Endothelial cell of umbilical vein (primary cell): ENCODE measurements around the gene KCNMA1. TPM values are rescaled to one million over a fixed set of nuclear protein-coding genes. Genes with fewer than 3 reads are reported as not detected.

Source experiments
- BruUV-seq: library from RNA; stranded (reverse); fragments of 400-500 nt; replicated peaks from 2 replicates; lab custom pipeline; 2021; lab: Mats Ljungman, UMichigan
- CTCF ChIA-PET: fragments of 300-600, 350-600 bp; sonication (Branson Sonifier 250); formaldehyde crosslinking; loops from one replicate; lab custom pipeline; 2021; ENCODE audit warnings: antibody characterized with exemption, inconsistent platforms; lab: Charles Lee
- POLR2A ChIA-PET: fragments of 300-600, 350-600 bp; sonication (Branson Sonifier 250); formaldehyde crosslinking; loops from one replicate; lab custom pipeline; 2021; ENCODE audit warnings: antibody characterized with exemption, inconsistent platforms; lab: Charles Lee
- DNase-seq: peaks from one replicate; pipeline ENCODE4 v3.0.0-alpha.2; 2011; ENCODE audit warnings: low read depth, low spot score
- FAIRE-seq: peaks from 2 replicates; lab custom pipeline; 2011; peaks lifted over from hg19 to GRCh38; lab: Jason Lieb, UNC
- H2AFZ ChIP-seq: 2 replicates; pipeline ENCODE4 v1.6.0; 2012; ENCODE audit warnings: low read depth, low read length, control low read depth, inconsistent platforms
- H3K27ac ChIP-seq: 2 replicates; pipeline ENCODE4 v1.5.1; 2011; ENCODE audit warnings: low read depth, mild to moderate bottlenecking, control low read depth, low read length, moderate library complexity; ENCODE audit not compliant: insufficient read depth
- H3K27me3 ChIP-seq, 2 experiments: 2 replicates each; pipeline versions ENCODE4 v1.6.0 to v1.6.1; 2011; ENCODE audit warnings: low read length in 2 of 2, mixed read lengths in 1 of 2; ENCODE audit not compliant: control insufficient read depth in 2 of 2, insufficient read depth in 2 of 2
- H3K36me3 ChIP-seq, 2 experiments: 2 replicates in 1 of 2; 3 replicates in 1 of 2; pipeline ENCODE4 v1.5.1; 2011; ENCODE audit warnings: low read length in 2 of 2, mild to moderate bottlenecking in 1 of 2, moderate library complexity in 1 of 2; ENCODE audit not compliant: control insufficient read depth in 2 of 2, insufficient read depth in 2 of 2; ENCODE audit errors: extremely low read depth in 1 of 2
- H3K4me1 ChIP-seq: 3 replicates; pipeline ENCODE4 v1.5.1; 2011; ENCODE audit warnings: mild to moderate bottlenecking, low read length; ENCODE audit not compliant: control insufficient read depth, insufficient read depth; ENCODE audit errors: extremely low read depth
- H3K4me2 ChIP-seq: 2 replicates; pipeline ENCODE4 v1.6.1; 2011; ENCODE audit warnings: low read length, control low read depth, mixed read lengths; ENCODE audit not compliant: insufficient read depth
- H3K4me3 ChIP-seq, 3 experiments: fragments of 200-600 bp in 1 of 3; sonication (generic), shearing (Covaris generic) in 1 of 3; replicated peaks in 1 of 3; 2 replicates each; pipeline ENCODE4 v1.5.1; 2011 to 2016; ENCODE audit warnings: control low read depth in 3 of 3, low read length in 3 of 3, mild to moderate bottlenecking in 2 of 3, inconsistent platforms in 1 of 3, low read depth in 1 of 3, moderate library complexity in 1 of 3; ENCODE audit not compliant: insufficient read depth in 1 of 3
- H3K79me2 ChIP-seq: 2 replicates; pipeline ENCODE4 v1.6.0; 2012; ENCODE audit warnings: low read length, inconsistent platforms; ENCODE audit not compliant: control insufficient read depth, insufficient read depth
- H3K9ac ChIP-seq: replicated peaks from 2 replicates; pipeline ENCODE3; 2011; ENCODE audit warnings: low read length, control low read depth; ENCODE audit not compliant: insufficient read depth; ENCODE audit errors: extremely low read depth
- H3K9me1 ChIP-seq: replicated peaks from 3 replicates; pipeline ENCODE4 v1.6.0; 2011; ENCODE audit warnings: mild to moderate bottlenecking, low read length; ENCODE audit not compliant: control insufficient read depth, insufficient read depth; ENCODE audit errors: extremely low read depth
- H3K9me3 ChIP-seq: replicated peaks from 2 replicates; pipeline ENCODE4 v1.5.1; 2012; ENCODE audit warnings: low read length, inconsistent platforms; ENCODE audit not compliant: control insufficient read depth, insufficient read depth
- H4K20me1 ChIP-seq: replicated peaks from 2 replicates; pipeline ENCODE3; 2011; ENCODE audit warnings: mild to moderate bottlenecking, low read length; ENCODE audit not compliant: control insufficient read depth, insufficient read depth; ENCODE audit errors: extremely low read depth
- CTCF ChIP-seq, 2 donors: IDR thresholded peaks; 1 replicate in 1 of 2; 2 replicates in 1 of 2; pipeline ENCODE4 v1.5.1; 2011; ENCODE audit warnings: low read length in 2 of 2, mild to moderate bottlenecking in 2 of 2, moderate library complexity in 2 of 2, control low read depth in 1 of 2, inconsistent platforms in 1 of 2, low read depth in 1 of 2; ENCODE audit not compliant: insufficient read depth in 1 of 2; ENCODE audit errors: extremely low read depth in 1 of 2
- EZH2 ChIP-seq: IDR thresholded peaks from 2 replicates; pipeline ENCODE4 v1.6.1; 2012; ENCODE audit warnings: borderline replicate concordance, low read depth, mild to moderate bottlenecking, moderate library complexity, low read length, inconsistent platforms; ENCODE audit not compliant: severe bottlenecking
- FOS ChIP-seq: IDR thresholded peaks from 2 replicates; pipeline ENCODE4 v1.6.1; 2011; ENCODE audit warnings: mild to moderate bottlenecking, low read length, moderate library complexity, borderline replicate concordance; ENCODE audit not compliant: insufficient read depth
- GATA2 ChIP-seq: IDR thresholded peaks from 2 replicates; pipeline ENCODE4 v1.7.0; 2011; ENCODE audit warnings: low read depth, mild to moderate bottlenecking, moderate library complexity, mixed read lengths, low read length; ENCODE audit not compliant: insufficient read length, insufficient read depth
- JUN ChIP-seq: IDR thresholded peaks from 2 replicates; pipeline ENCODE4 v1.6.1; 2011; ENCODE audit warnings: borderline replicate concordance, low read depth; ENCODE audit not compliant: insufficient read length, insufficient read depth
- MAX ChIP-seq: IDR thresholded peaks from 2 replicates; pipeline ENCODE4 v1.6.1; 2011; ENCODE audit not compliant: insufficient read depth, insufficient read length
- MYC ChIP-seq: IDR thresholded peaks from one replicate; pipeline ENCODE4 v1.6.1; 2011; ENCODE audit warnings: mild to moderate bottlenecking, low read depth, low read length
- POLR2A ChIP-seq: IDR thresholded peaks from 2 replicates; pipeline ENCODE4 v1.6.1; 2012; ENCODE audit warnings: low read depth, mild to moderate bottlenecking, control low read depth, low read length
- POLR2AphosphoS5 ChIP-seq: IDR thresholded peaks from 2 replicates; pipeline ENCODE4 v1.6.1; 2012; ENCODE audit warnings: low read depth, mild to moderate bottlenecking, control low read depth, low read length, moderate library complexity; ENCODE audit not compliant: insufficient read depth
- dilution Hi-C: fragments of 300-500 bp; cut with MboI; formaldehyde crosslinking; loops from one replicate; pipeline ENCODE4 v1.15.0; 2019; ENCODE audit warnings: low sequenced_read_pairs; ENCODE audit not compliant: extremely low pct_ligation_motif_present
- intact Hi-C: fragments of 100-400 bp; cut with micrococcal nuclease; formaldehyde crosslinking; loops from one replicate; pipeline ENCODE4 v1.10.0; 2022
- polyA plus RNA-seq, 4 experiments: library from polyadenylated mRNA; depleted of rRNA in 3 of 4; stranded (reverse) in 3 of 4; unstranded in 1 of 4; fragments of >200 nt; gene quantifications; 2 replicates each; pipeline versions ENCODE4 v1.2.1 to v1.2.3, GENCODE V29; 2011 to 2012; ENCODE audit warnings: missing spikeins in 1 of 4
- total RNA-seq: library from RNA; stranded (reverse); gene quantifications from 2 replicates; pipeline ENCODE4 v1.2.3, GENCODE V29; 2021

Gene KCNMA1
- total and polyA plus RNA-seq, 2 donors (not counting 3 experiments of a cell fraction or from before 2014, with no cell fraction given), result 0.10 to 0.82 TPM

GRCh38 chr10:77408259-77408658 is 229.3 kb downstream of the KCNMA1 start:
- Histone ChIP-seq H3K79me2 (no peaks in the 10 kb centered on the region), H3K27me3 (no peaks in the 10 kb centered on the region), H3K4me2 (no peak overlapping the region), H3K9ac (no peak overlapping the region), H2AFZ (no peak overlapping the region), H3K36me3 (no peaks in the 10 kb centered on the region), H4K20me1 (no peaks in the 10 kb centered on the region), H3K4me3 (no peak overlapping the region), H3K9me1 (no peaks in the 10 kb centered on the region), H3K9me3 (no peaks in the 10 kb centered on the region), H3K4me1 (peaks cover 4% of the 10 kb centered on the region), H3K27ac (no peak overlapping the region)
- dilution Hi-C loops (no loop called here), intact Hi-C loops (no loop called here)
- DNase-seq (no peak), FAIRE-seq (no peak)
- CTCF ChIA-PET, result no interaction called here
- no TSS peak for BruUV-seq
- POLR2A ChIA-PET, result no interaction called here
- no peak for TF ChIP-seq GATA2
- peak; percentile 7 for TF ChIP-seq MAX

- Histone ChIP-seq H3K36me3 (no peaks in the 10 kb centered on the region), H3K4me3 (no peak overlapping the region), H3K27me3 (no peaks in the 10 kb centered on the region), H3K4me1 (peaks cover 4% of the 10 kb centered on the region), H3K9ac (no peak overlapping the region), H3K9me1 (no peaks in the 10 kb centered on the region), H3K27ac (no peak overlapping the region), H2AFZ (no peak overlapping the region), H3K9me3 (no peaks in the 10 kb centered on the region), H3K79me2 (no peaks in the 10 kb centered on the region), H4K20me1 (no peaks in the 10 kb centered on the region), H3K4me2 (no peak overlapping the region)
- ChIA-PET POLR2A (no interaction called here), CTCF (interaction anchor here (1.2 to 2.4 kb wide), 2 partner anchors 9 to 14 kb away, joined by 5 to 7 read pairs; no protein-coding TSS in a partner anchor)
- TF ChIP-seq POLR2AphosphoS5 (no peak), POLR2A (no peak), CTCF (IDR thresholded peaks at IDR 0.05; ENCODE audit: extremely low read depth in 1 of 2, insufficient read depth in 1 of 2, low read depth in 1 of 2, low read length in 2 of 2) (no peak), EZH2 (no peak), MAX (no peak), FOS (no peak), MYC (no peak), GATA2 (no peak), JUN (no peak)
- dilution Hi-C loops (no loop called here), intact Hi-C loops (no loop called here)
- BruUV-seq, result no TSS peak
- DNase-seq (no peak), FAIRE-seq (no peak)
Observed at GRCh38 chr10:77406764-77407430, 230.7 kb downstream of the KCNMA1 start.
